ENCODE results near the gene SYCP2L.
"Not testable (repeated sequence)": the region's sequence is repeated elsewhere in the genome, so short reads cannot be mapped to it uniquely, and the experiment has no call there.

Gene SYCP2L

GRCh38 chr6:10981409-10981808 is 94.6 kb downstream of the SYCP2L start:
- DNase-seq (ENCODE audit: low read depth in 2 of 2): no peak
- no peak for TF ChIP-seq CTCF (IDR thresholded peaks at IDR 0.05; ENCODE audit: low read depth, low read length)
- H3K4me3 ChIP-seq (replicated peaks in 1 of 2; ENCODE audit: low read depth in 2 of 2, low read length in 2 of 2): no peak overlapping the region

GRCh38 chr6:10984959-10985358 is 98.1 kb downstream of the SYCP2L start:
- not testable (repeated sequence) for DNase-seq (ENCODE audit: low read depth in 2 of 2); H3K4me3 ChIP-seq (replicated peaks in 1 of 2; ENCODE audit: low read depth in 2 of 2, low read length in 2 of 2)

- no peak for DNase-seq (ENCODE audit: low read depth in 2 of 2)
- TF ChIP-seq CTCF (IDR thresholded peaks at IDR 0.05; ENCODE audit: low read depth, low read length): no peak
- no peak overlapping the region for H3K4me3 ChIP-seq (replicated peaks in 1 of 2; ENCODE audit: low read depth in 2 of 2, low read length in 2 of 2)
Observed at GRCh38 chr6:10989587-10989986, 102.7 kb downstream of the SYCP2L start.

- no peak for DNase-seq (ENCODE audit: low read depth in 2 of 2)
- TF ChIP-seq CTCF (IDR thresholded peaks at IDR 0.05; ENCODE audit: low read depth, low read length): no peak
- H3K4me3 ChIP-seq (replicated peaks in 1 of 2; ENCODE audit: low read depth in 2 of 2, low read length in 2 of 2): no peak overlapping the region
Observed at GRCh38 chr6:10991115-10991514, 104.3 kb downstream of the SYCP2L start.

- no peak for TF ChIP-seq CTCF (IDR thresholded peaks at IDR 0.05; ENCODE audit: low read depth, low read length)
- H3K4me3 ChIP-seq (replicated peaks in 1 of 2; ENCODE audit: low read depth in 2 of 2, low read length in 2 of 2): no peak overlapping the region
- no peak for DNase-seq (ENCODE audit: low read depth in 2 of 2)
Observed at GRCh38 chr6:10993896-10994295, 107.0 kb downstream of the SYCP2L start.

GRCh38 chr6:10995114-10995707 is 108.4 kb downstream of the SYCP2L start:
- no peak for DNase-seq (ENCODE audit: low read depth in 2 of 2)
- H3K4me3 ChIP-seq (replicated peaks in 1 of 2; ENCODE audit: low read depth in 2 of 2, low read length in 2 of 2): no peak overlapping the region
- no peak for TF ChIP-seq CTCF (IDR thresholded peaks at IDR 0.05; ENCODE audit: low read depth, low read length)

GRCh38 chr6:10999994-11000393 is 113.1 kb downstream of the SYCP2L start:
- no peak overlapping the region for H3K4me3 ChIP-seq (replicated peaks in 1 of 2; ENCODE audit: low read depth in 2 of 2, low read length in 2 of 2)
- DNase-seq (ENCODE audit: low read depth in 2 of 2): peak; percentile 31 to 83
- TF ChIP-seq CTCF (IDR thresholded peaks at IDR 0.05; ENCODE audit: low read depth, low read length): no peak

Data from cardiac fibroblast (primary cell).